Measurements from ENCODE around the gene OR1F1. TPM values are rescaled to one million over a fixed set of nuclear protein-coding genes. Genes with fewer than 3 reads are reported as not detected.
"Not testable (repeated sequence)": the region's sequence is repeated elsewhere in the genome, so short reads cannot be mapped to it uniquely, and the experiment has no call there.

OR1F1 gene
- not detected for total RNA-seq

DNA sequence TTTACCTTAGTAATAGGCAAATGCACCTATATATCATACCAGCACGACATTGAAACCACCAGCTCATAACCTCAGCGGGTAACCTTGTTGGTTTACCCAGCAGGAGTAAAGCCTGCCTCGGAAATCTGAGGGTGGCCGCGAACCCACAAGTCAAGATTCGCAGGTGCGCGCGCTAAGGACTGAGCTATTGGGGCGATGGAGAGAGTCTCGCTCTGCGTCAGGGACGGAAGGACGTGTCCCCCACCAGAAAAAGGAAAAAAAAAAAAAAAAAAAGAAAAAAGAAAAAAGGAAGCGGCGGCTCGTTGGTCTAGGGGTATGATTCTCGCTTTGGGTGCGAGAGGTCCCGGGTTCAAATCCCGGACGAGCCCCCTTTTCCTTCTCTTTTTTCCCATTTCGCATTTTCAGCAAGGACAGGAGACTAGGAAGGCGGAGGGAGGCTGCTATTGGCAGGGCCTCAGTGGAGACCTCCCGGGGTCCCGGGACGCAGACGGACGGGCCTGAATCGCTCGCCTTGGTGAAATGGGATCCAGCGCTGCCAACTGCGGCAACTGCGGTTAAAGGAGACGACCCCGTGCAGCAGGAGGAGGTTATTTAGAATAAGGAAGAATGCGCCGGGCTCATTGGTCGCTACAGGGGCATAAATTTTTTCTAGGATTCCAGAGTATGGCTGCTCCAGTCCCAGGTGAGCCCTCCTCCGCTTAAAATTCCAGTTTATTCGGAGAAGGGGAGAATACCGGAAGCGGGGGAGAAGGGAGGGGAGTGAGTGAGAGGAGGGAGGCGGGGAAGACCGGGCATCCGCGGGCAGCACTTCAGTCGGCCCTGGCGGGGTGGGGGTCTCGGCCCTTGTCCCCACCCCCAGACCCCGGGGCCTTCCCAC is at the start of gene OR1F1:
Gene OR1F1 (plus strand): TSS at position 407 of the 877 bp plus-strand sequence.
- DNase-seq: no peak

DNA sequence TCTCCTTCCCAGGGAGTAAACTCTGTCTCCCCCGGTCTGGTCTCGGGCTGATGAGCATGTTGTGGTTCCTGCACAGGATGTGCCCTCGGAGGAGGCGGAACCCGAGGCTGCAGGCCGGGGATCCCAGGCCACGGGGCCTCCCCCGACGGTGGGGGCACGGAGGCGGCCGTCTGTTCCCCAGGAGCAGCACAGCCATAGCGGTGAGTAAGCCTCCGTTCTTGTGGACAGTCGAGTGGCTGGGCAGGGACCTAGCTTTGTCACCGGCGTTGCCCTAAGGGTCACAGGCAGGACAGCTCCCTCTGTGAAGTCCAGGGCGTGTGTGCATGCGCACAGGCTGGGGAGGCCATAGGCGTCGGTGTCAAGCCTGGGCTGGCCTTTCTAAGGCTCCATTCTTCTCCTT is 49.7 kb upstream of the OR1F1 start:
- no peak for DNase-seq

DNA sequence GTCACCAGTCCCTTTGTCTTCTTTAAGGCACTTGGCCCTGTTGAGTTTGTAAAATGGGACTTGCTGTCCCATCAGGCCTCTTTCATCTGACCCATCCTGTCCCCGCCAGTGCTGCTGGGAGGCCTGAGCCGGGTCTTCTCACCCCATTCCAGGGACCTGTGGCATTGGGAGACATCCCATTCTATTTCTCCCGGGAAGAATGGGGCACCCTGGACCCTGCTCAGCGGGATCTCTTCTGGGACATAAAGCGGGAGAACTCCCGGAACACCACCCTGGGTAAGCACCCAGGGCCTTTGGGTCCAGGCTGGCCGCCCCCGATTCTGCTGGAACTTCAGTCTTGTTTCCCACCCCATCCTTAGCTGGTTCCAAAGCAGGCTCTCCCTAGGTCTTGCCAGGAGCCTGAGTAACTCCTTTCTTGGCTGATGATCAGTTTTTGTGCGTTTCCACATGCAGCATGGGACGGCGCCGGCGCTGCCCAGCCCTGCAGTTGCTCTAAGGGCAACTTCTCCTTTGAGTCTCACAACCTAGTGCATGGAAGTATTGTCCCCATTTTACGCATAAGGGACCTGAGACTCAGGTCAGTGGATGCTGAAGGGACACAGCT is 49.1 kb upstream of the OR1F1 start:
- no peak for DNase-seq

DNA sequence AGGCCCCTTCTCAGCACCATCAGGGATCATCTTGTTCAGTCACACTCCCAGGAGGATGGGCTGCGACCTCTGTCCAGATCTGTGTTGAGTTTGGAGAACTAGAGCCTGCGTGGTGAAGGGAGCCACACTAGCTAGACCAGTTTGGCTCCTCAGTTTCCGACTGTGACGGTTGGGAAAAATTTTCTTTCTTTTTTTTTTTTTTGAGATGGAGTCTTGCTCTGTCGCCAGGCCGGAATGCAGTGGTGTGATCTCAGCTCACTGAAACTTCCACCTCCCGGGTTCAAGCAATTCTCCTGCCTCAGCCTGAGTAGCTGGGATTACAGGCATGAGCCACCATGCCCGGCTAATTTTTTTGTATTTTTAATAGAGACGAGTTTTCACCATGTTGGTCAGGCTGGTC is 48.4 kb upstream of the OR1F1 start:
- not testable (repeated sequence) for DNase-seq

DNA sequence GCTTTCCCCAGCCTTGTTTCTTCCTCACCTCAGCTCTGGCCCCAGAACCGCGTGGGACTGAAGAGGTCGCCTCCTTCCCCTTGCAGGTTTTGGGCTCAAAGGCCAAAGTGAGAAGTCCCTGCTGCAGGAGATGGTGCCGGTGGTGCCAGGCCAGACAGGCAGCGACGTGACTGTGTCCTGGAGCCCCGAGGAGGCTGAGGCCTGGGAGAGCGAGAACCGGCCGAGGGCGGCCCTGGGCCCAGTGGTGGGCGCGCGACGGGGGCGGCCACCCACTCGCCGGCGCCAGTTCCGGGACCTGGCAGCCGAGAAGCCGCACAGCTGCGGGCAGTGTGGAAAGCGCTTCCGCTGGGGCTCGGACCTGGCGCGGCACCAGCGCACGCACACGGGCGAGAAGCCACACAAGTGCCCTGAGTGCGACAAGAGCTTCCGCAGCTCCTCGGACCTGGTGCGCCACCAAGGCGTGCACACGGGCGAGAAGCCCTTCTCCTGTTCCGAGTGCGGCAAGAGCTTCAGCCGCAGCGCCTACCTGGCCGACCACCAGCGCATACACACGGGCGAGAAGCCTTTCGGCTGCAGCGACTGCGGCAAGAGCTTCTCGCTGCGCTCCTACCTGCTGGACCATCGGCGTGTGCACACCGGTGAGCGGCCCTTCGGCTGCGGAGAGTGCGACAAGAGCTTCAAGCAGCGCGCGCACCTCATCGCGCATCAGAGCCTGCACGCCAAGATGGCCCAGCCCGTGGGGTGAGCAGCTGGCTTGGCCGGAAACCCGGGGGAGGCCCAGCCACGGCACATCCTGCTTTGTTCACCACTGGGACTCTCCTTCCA is 47.2 kb upstream of the OR1F1 start:
- no peak for DNase-seq

DNA sequence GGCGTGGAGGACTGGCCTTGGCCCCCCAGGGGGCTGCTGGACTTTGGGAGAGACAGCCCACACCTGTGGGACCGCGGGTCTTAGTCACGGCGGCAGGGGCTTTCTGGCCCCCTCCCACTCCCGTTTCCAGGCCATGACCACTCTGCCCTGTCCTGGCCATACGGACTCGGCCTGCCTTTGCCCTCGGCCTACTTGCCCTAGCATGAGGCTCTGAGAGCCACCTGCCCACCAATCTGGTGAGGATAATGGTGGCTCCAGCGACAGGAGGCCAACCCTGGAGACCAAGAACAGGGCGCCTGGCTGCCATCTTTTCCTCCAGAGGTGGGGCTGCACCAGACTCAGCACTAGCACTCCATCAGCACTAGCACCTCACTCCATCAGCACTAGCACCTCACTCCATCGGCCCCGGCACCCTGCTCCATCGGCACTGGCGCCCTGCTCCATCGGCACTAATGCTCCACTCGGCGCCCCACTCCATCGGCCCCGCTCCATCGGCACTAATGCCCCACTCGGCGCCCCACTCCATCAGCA is 46.2 kb upstream of the OR1F1 start:
- no peak for DNase-seq

DNA sequence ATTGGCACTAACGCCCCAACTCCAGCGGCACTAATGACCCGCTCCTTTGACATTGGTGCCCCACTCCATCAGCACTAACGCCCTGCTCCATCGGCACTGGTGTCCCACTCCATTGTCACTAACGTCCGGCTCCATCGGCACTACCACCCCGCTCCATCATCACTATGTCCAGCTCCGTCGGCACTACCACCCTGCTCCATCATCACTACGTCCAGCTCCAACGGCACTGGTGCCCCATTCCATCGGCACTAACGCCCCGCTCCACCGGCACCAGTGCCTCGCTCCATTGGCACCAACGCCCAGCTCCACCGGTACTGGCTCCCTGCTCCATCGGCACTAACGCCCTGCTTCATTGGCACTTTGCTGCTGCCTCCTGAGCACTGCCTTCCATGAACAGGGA is 45.7 kb upstream of the OR1F1 start:
- DNase-seq: no peak

DNA sequence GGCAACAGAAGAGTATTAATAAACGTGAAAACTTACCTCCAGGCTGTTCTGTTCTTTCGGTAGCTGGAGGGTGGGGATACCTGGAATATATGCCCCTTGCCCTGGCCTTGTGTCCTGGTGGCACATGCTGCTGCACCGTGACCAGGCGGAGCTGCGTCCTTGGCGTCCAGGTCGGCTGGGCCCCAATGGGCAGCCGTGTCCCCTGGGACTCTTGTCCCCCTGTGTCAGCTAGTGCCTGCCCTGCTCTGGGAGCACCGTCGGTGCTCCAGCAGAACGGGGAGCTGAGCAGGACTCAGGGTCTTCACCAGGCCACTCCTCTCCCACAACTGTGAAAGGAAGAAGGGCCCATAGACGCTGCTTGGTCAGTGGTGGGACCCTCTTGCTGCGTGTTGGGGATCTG is 45.2 kb upstream of the OR1F1 start:
- DNase-seq: no peak

DNA sequence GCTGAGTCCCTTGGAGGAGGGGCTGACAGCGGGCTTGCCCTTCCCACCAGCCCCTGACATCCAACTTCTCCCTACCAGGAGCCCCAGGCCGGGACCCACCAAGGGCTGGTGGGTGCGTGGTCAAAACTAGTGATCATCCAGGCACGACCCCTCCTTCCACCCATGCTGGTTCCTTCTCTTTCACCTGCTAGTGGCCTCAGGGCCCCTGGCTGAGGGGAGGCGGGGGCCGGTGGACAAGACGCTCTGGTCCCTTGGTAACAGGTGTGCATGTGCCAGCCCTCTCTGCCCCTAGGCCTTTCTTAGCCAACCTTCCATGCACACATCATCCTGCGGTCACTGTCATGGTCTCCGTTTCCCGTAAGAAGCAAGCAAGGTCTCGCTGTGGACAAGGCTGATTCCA is 44.8 kb upstream of the OR1F1 start:
- DNase-seq: no peak

DNA sequence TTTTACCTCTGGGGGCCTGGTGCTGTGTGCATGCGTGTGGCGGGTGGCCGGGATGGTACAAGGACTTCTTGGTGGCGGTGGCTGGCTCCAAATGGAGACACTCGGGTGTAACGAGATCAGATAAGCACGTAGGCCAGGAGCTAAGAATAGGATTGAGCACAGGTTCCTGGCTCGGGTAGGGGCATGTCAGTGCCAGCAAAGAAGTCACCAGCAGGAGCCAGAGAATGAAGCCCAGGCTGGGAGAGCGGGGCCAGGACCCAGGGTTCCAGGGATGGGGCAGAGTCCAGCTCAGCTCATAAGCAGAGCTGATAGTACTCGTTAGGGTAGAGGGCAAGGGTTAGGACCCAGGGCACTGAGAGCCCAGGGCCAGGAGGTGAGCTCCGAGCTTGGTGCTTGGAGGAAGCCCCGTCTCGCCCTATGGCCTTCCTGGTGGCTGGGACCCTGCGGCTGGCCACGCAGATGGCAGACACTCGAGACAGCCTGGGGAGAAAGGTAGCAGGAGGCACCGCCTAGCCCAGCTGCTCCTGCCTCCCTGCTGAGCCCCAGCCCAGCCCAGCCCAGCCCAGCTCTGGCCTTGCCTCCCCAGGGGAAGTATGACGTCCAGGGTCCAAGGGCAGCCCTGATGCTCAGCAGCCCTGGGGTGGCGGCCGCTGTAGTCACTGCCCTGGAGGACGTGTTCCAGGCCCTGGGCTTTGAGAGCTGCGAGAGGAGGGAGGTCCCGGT is 44.2 kb upstream of the OR1F1 start:
- DNase-seq: no peak

DNA sequence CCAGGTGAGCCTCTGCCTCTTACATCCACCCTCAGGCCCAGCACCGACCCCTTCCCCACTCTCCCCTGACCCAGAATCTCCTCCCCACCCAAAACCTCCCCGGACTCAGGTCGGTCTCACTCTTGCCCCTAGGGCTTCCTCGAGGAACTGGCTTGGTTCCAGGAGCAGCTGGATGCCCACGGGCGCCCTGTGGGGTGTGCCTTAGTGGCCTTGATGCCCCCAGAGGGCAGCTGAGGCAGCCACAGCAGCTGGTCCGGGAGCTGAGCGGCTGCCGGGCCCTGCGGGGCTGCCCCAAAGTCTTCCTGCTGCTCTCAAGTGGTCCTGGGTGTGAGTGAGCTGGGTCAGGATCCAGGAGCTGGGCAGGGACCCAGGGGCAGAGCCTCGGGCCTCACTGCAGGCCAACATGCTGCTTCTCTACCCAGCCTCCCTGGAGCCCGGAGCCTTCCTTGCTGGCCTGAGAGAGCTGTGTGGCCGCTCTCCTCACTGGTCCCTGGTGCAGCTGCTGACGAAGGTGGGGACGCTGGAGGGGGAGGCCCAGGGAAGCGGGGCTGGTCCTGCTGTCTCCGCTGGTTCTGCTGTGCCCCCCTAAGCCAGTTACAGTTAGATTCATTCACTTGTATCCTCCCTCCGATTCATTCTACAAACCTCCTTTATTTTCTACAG is 43.6 kb upstream of the OR1F1 start:
- DNase-seq: no peak

DNA sequence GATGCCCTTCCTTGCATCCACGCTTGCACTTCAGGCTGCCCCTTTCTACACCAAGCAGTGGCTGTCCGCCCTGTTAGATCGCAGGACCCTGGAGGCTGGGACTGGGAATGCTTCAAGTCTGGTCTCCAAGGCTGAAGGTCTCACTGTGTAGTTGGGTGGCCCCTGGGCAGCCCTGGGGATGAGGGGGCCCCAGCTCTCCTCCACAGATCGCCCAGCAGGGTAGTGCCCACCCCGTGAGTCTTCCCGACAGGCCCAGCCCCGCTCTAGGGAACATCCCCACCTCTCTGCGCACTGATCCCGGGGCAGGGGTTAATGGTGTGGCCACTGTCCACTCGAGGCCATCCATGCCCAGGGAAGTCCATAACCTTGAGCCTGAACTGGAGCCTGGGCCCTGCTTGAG is 42.9 kb upstream of the OR1F1 start:
- DNase-seq: no peak

DNA sequence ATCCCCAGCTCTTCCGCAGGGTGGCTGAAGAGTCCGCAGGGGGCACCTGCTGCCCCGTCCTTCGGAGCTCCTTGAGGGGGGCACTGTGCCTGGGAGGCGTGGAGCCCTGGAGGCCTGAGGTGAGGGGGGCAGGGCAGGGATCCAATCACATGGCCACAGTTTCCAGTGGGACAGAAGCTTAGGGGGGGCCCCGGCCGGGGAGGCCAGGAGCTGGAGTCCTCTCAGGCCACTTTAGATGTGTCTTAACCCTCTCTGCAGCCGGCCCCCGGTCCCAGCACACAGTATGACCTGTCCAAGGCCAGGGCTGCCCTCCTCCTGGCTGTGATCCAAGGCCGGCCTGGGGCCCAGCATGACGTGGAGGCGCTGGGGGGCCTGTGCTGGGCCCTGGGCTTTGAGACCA is 42.3 kb upstream of the OR1F1 start:
- DNase-seq: no peak

DNA sequence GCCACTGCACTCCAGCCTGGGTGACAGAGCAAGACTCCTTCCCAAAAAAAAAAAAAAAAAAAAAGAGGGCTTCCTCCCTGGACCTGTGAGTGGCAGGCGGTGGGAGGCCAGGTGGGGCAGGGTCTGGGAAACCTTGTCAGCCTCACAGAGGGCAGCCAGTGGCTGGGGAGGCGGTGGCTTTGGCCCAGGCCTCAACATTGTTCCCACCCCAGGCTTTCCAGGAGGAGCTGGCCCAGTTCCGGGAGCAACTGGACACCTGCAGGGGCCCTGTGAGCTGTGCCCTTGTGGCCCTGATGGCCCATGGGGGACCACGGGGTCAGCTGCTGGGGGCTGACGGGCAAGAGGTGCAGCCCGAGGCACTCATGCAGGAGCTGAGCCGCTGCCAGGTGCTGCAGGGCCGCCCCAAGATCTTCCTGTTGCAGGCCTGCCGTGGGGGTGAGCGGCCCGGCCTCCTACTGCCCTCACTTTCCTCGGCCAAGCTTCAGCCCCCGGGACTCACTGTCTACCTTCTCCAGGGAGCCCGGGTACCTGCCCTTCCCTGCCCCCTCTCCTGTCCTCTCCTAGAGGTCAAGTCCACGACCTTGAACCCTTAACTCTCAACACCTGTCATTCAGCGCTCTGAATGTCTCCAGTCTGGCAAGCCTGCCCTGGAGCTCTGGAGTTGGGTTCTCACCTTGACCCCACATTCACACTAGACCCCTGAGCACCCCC is 40.8 kb upstream of the OR1F1 start:
- no peak for DNase-seq

DNA sequence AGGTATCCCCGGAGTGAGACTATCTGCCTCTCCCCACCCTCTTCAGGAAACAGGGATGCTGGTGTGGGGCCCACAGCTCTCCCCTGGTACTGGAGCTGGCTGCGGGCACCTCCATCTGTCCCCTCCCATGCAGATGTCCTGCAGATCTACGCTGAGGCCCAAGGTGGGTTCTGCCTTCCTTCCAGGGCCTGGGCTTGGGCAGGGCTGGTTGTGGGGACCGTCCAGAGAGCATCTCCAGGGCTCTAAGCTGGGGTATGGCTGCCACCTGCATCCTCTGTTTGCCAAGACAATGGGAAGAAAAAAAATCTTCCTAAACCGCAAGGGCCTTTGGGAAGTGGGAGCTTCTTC is 40.3 kb upstream of the OR1F1 start:
- DNase-seq: no peak

DNA sequence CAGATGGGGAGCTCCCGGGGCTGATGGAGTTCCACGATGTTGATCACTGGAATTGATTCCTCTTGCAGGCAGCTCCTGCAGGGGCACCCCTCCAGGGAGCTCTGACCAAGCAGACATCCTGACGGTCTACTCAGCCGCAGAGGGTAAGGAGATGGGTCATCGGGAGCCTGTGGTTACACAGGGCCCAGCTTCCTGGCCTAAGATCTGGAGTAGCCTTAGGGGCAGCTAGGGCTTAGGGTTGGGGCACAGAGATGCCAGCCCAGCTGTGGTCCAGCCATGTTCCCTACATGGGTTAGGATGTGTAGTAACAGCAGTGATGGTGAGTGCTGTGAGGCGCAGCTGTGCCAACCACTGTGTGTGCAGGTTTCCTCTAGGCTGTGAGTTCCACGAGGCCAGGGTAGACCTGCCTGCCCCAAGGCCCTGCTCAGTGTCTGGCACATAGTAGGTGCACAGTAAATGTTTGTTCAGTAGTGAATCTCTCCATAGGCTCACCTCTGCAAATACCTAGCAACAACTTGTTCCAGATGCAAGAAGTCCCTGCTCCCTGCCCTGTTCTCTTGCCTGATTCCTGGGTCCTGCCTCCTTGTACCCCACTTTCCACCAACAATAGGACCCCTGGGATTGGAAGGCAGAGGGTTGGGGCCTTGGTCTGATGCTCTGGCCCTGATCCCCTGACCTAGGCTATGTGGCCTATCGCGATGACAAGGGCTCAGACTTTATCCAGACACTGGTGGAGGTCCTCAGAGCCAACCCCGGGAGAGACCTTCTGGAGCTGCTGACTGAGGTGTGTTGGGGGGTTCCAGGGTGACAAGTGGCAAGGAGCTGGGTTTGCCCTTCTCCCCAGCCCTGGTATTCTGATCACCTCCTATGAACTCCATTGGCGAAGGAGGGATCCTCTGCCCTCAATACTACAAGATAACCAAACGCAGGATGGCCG is 39.5 kb upstream of the OR1F1 start:
- no peak for DNase-seq

DNA sequence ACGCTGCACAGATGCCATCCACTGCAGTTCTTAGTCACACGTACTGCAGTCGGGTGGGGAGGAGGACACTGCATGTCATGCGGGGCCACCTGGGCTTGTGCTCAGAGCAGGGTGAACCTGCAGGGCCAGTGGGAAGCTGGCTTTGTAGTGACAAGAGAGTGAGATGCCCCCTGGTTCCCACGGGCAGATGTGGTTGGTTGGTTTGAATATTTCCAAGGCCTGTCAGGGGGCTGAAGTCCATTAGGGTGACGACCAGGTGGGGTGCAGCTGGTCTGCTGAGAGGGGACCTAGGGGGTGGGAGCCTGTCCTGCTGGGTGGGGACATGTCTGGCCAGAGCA is 38.8 kb upstream of the OR1F1 start:
- DNase-seq: no peak

DNA sequence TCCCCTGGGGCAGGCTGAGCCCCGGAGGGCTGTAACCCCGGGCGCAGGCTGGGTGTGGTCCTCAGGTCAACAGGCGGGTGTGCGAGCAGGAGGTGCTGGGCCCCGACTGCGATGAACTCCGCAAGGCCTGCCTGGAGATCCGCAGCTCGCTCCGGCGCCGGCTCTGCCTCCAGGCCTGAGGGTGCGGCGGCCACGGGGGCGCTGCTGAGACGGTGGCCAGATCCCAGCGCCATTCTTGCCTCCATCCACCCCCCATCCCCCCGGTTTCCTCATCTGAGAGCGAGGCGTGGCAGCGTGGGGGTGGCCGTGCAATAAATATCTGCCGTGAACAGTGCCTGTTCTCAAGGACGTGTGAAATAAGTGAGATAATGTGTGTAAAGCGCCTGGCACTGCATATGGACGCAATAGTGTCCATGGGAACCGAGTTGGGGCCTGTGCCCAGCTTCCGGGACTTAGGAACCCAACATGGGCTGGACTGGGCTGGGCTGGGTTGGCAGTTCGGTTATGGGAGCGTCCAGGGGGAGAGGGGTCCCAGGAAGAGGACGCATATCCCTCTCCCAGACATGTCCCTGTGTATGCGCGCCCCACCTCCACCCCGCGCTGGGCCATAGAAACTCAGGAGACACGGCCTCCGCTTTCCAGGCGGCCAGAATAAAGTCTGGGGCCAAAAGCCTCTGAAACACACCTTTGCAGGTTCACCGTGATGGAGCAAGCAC is 38.2 kb upstream of the OR1F1 start:
- DNase-seq: no peak

DNA sequence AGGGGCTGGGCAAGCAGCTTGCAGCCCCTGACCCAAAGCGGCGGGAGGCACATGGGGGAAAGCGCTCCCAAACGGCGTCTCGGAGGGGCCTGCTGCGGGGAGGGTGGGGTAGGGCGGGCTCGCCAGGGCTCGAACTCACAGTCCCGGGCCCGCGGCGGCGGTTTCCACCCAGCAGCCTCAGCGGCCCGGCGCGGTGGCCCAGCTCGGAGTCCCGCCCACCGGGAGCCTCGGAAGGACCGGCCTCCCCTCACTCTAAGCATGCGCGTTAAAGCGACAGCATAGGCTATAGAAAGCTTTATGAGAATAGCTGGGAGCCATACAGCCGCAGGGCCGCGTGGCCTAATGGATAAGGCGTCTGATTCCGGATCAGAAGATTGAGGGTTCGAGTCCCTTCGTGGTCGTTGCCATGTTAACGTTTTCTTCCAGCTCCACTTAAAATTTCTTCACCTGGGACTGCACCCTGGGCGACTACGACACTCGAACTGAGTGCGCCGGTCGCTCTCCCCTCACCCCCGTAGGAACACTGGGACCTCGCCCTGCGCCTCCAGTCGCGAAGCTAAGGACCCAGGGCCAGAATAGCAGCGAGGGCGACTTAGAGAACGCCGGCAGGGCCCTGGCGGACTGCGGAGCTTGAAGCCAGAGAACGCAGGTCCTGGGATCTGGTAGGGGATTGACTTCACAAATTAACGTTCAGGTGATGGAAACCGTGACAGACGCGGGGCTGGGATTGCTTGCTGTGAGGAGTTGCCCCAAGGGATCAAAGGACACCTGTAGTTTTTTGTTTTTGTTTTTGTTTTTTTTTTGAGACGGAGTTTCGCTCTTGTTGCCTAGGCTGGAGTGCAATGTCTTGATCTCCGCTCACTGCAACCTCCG is 37.4 kb upstream of the OR1F1 start:
- DNase-seq: peak; percentile 91
